ENCODE data around the gene ELL. TPM values are rescaled to one million over a fixed set of nuclear protein-coding genes. Genes with fewer than 3 reads are reported as not detected.
A peak's percentile ranks its signal among the peaks of the same experiment; 100 is the strongest.

The ELL gene
- total and polyA plus RNA-seq, 9 of the 15 experiments (the other 6 are each of a cell fraction or from before 2014, with no cell fraction given): 0.24 to 22.5 (median 4.1) TPM

DNA sequence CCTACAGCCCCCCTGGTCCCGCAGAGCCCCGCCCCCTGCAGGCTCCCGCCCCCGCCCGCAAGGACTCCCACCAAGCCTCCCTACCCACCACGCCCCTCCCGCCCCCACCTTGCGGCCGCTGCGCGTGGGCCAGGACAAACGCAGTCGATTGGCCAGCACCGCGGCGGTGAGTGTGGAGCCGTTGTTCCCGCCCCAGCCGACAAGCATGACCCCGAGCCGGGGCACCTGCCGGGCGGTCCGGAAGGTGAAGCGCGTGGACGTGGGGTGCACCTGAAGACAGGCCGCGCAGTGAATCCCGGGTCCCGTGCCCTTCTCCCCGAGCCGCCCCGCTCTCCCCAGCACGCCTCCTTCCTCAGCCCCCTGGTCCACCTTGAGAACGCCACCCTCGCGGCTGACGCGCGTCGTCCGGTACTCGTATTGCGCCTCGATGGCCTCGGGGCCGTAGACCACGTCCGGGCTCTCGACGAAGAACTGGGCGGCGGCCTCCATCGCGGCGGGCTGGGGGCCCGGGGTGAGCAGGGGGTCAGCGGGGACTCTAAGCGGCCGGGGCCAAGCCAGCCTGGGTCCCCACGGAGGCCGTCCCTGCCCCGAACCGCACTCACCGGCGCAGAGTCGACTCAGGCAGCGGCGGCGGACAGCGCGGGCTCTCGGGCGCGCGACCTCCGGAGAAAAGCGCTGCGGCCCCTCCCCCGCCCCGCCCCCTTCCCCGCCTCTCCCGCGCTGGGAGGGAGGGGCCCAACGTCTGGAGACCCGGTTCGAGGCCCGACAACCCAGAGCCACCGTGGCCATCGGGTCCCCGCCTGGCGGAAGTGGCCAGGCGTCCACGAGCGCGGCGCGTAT lies 84.2 kb downstream of the ELL start, which contains the start of gene ISYNA1 (continued):
- TF ChIP-seq, protein P1, sequence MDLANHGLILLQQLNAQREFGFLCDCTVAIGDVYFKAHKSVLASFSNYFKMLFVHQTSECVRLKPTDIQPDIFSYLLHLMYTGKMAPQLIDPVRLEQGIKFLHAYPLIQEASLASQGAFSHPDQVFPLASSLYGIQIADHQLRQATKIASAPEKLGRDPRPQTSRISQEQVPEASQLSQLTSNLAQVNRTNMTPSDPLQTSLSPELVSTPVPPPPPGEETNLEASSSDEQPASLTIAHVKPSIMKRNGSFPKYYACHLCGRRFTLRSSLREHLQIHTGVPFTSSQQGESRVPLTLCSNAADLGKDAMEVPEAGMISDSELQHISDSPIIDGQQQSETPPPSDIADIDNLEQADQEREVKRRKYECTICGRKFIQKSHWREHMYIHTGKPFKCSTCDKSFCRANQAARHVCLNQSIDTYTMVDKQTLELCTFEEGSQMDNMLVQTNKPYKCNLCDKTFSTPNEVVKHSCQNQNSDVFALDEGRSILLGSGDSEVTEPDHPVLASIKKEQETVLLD (IDR thresholded peaks at IDR 0.05): peak; percentile 64
- TF ChIP-seq ZNF444 (CRISPR knock-in tag; IDR thresholded peaks at IDR 0.05) (no peak), U2AF1 (optimal IDR thresholded peaks at IDR 0.05; ENCODE audit: low read depth, low read length) (no peak), TGIF2 (CRISPR knock-in tag; IDR thresholded peaks at IDR 0.05) (no peak), ZNF644 (tag; IDR thresholded peaks at IDR 0.05; ENCODE audit: low read depth) (no peak), NFYB (IDR thresholded peaks at IDR 0.05; ENCODE audit: extremely low read depth, insufficient read length) (peak; percentile 31), SREBF2 (CRISPR knock-in tag; IDR thresholded peaks at IDR 0.05) (no peak), E4F1 (CRISPR knock-in tag; IDR thresholded peaks at IDR 0.05; ENCODE audit: borderline replicate concordance) (no peak), ZNF449 (CRISPR knock-in tag; IDR thresholded peaks at IDR 0.05) (no peak), STAT5A (IDR thresholded peaks at IDR 0.05; ENCODE audit: borderline replicate concordance, low read length) (no peak), CREB1 (IDR thresholded peaks at IDR 0.05) (peak; percentile 45), CREB1 (CRISPR knock-in tag; IDR thresholded peaks at IDR 0.05) (peak; percentile 63; the same call in 1 of the 2 replicates), MAFF (IDR thresholded peaks at IDR 0.05; ENCODE audit: low read length) (no peak), TRIM25 (IDR thresholded peaks at IDR 0.05; ENCODE audit: borderline replicate concordance) (no peak), MAFG (tag; conservative IDR thresholded peaks at IDR 0.05) (no peak)
